RWPE2 (cell line): ENCODE data around the gene EFHD2.

ENCODE experiments used
- ATAC-seq: fragments of 200-7000 bp; cut with Tn5 transposase; 3 replicates; pipeline ENCODE4 v1.9.1; 2021; ENCODE audit warnings: low read depth
- DNase-seq: peaks from one replicate; pipeline ENCODE4 v3.0.0-alpha.2; 2020; ENCODE audit warnings: low spot score
- H3K27ac ChIP-seq: fragments of 450-650 bp; 2 replicates; pipeline ENCODE4 v1.5.1; 2017; ENCODE audit warnings: mild to moderate bottlenecking; ENCODE audit not compliant: poor library complexity, severe bottlenecking
- H3K27me3 ChIP-seq: fragments of 250-450 bp; sonication (Bioruptor Pico); 2 replicates; pipeline ENCODE4 v1.5.1; 2021; ENCODE audit warnings: mild to moderate bottlenecking, moderate library complexity; ENCODE audit not compliant: insufficient read depth, poor library complexity, severe bottlenecking
- H3K36me3 ChIP-seq: fragments of 250-450 bp; sonication (Bioruptor Pico); 2 replicates; pipeline ENCODE4 v1.5.1; 2020; ENCODE audit warnings: low read depth, mild to moderate bottlenecking, moderate library complexity
- H3K4me1 ChIP-seq: fragments of 250-450 bp; sonication (Bioruptor Pico); 2 replicates; pipeline ENCODE4 v1.5.1; 2021; ENCODE audit warnings: mild to moderate bottlenecking, moderate library complexity; ENCODE audit not compliant: insufficient read depth, poor library complexity, severe bottlenecking
- H3K4me3 ChIP-seq: fragments of 250-450 bp; sonication (Bioruptor Pico); 2 replicates; pipeline ENCODE4 v1.5.1; 2021; ENCODE audit warnings: mild to moderate bottlenecking, moderate library complexity; ENCODE audit not compliant: severe bottlenecking
- H3K9me3 ChIP-seq: fragments of 250-450 bp; sonication (Bioruptor Pico); 2 replicates; pipeline ENCODE4 v1.5.1; 2021; ENCODE audit warnings: mild to moderate bottlenecking, moderate library complexity; ENCODE audit not compliant: severe bottlenecking
- TF ChIP-seq, protein P1 (sequence below): fragments of 450-650 bp; IDR thresholded peaks from one replicate; pipeline ENCODE4 v1.5.1; 2017; ENCODE audit warnings: mild to moderate bottlenecking, moderate library complexity; ENCODE audit not compliant: poor library complexity, severe bottlenecking

EFHD2 gene

GRCh38 chr1:15382601-15383518, 26.8 kb upstream of the EFHD2 start:
- DNase-seq (no peak), ATAC-seq (no peak)
- H3K9me3 ChIP-seq, result no peaks in the 10 kb centered on the region
- H3K4me3 ChIP-seq, result no peak overlapping the region
- no peaks in the 10 kb centered on the region for H3K36me3 ChIP-seq
- no peak overlapping the region for H3K27ac ChIP-seq
- no peaks in the 10 kb centered on the region for H3K27me3 ChIP-seq
- TF ChIP-seq, protein P1, sequence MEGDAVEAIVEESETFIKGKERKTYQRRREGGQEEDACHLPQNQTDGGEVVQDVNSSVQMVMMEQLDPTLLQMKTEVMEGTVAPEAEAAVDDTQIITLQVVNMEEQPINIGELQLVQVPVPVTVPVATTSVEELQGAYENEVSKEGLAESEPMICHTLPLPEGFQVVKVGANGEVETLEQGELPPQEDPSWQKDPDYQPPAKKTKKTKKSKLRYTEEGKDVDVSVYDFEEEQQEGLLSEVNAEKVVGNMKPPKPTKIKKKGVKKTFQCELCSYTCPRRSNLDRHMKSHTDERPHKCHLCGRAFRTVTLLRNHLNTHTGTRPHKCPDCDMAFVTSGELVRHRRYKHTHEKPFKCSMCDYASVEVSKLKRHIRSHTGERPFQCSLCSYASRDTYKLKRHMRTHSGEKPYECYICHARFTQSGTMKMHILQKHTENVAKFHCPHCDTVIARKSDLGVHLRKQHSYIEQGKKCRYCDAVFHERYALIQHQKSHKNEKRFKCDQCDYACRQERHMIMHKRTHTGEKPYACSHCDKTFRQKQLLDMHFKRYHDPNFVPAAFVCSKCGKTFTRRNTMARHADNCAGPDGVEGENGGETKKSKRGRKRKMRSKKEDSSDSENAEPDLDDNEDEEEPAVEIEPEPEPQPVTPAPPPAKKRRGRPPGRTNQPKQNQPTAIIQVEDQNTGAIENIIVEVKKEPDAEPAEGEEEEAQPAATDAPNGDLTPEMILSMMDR, result no peak
- no peaks in the 10 kb centered on the region for H3K4me1 ChIP-seq

DNA sequence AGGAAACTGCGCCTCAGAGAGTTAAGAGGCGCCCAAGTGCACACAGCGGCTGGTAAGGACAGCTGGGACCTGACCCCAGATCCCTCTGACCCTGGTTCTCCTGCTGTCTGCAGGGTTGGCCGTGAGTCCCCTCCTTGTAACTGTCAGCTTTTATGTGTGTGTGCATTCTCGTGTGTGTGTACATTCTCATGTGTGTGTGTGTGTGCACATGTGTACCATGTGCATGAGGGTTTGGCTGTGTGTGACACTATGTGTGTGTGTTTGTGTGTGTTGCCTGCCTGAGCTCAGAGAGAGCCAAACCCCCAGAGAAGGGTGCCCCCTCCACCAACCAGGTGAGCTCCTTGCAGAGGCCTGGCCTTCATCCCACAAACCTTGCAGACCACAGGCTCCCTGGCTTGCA, 25.9 kb upstream of the EFHD2 start:
- Histone ChIP-seq H3K27me3 (no peaks in the 10 kb centered on the region), H3K36me3 (no peaks in the 10 kb centered on the region), H3K4me3 (no peak overlapping the region), H3K9me3 (no peaks in the 10 kb centered on the region), H3K27ac (no peak overlapping the region), H3K4me1 (no peaks in the 10 kb centered on the region)
- TF ChIP-seq, protein P1, result no peak
- DNase-seq, result no peak
- no peak for ATAC-seq

DNA sequence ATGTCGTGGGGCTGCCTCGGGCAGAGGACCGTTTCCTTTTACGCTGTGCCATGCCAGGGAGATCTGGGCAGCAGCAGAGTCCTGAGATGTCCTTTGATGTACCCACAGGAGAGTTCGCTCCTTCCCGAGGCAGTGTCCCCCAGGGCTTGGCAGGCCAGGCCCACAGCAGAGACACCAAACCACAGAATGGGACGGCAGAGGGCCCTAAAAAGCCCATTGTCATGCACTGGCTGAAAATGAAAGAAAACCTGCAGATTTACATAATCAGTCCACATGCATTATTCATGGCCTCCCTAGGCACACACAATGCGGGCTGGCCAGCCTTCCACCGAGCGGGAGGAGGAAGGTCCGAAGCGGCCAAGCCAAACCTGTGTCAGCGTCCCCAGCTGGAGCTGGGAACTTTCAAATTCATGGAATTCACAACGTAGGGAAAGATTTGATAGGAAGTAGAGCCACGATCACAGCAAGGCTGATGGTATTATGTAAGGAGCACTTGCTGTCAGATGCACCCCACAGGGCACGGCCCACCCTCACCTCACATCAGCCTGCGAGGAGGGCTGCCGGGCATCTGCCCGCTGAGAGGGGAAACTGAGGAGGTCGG, 25.3 kb upstream of the EFHD2 start:
- Histone ChIP-seq H3K9me3 (no peaks in the 10 kb centered on the region), H3K27ac (no peak overlapping the region), H3K4me3 (no peak overlapping the region), H3K27me3 (no peaks in the 10 kb centered on the region), H3K4me1 (no peaks in the 10 kb centered on the region), H3K36me3 (no peaks in the 10 kb centered on the region)
- DNase-seq (no peak), ATAC-seq (0 out of 3 replicates have a peak, but pooled peaks have one; percentile 38)
- TF ChIP-seq, protein P1, result no peak

GRCh38 chr1:15385420-15385819, 24.3 kb upstream of the EFHD2 start:
- Histone ChIP-seq H3K9me3 (no peaks in the 10 kb centered on the region), H3K27ac (no peak overlapping the region), H3K4me1 (no peaks in the 10 kb centered on the region), H3K27me3 (no peaks in the 10 kb centered on the region), H3K4me3 (no peak overlapping the region), H3K36me3 (no peaks in the 10 kb centered on the region)
- ATAC-seq, result no peak
- TF ChIP-seq, protein P1, result no peak
- no peak for DNase-seq
